Inferior parietal cortex (tissue), 1 donor: ENCODE measurements around the gene PTBP1.
"Not testable (repeated sequence)": the region's sequence is repeated elsewhere in the genome, so short reads cannot be mapped to it uniquely, and the experiment has no call there.

Experiments used
- DNase-seq: peaks from one replicate; pipeline ENCODE4 v3.0.0-alpha.2; 2016; ENCODE audit errors: extremely low spot score

Gene PTBP1

GRCh38 chr19:853614-854220 lies 56.5 kb downstream of the PTBP1 start:
- DNase-seq = not testable (repeated sequence)

- no peak for DNase-seq
Observed at GRCh38 chr19:854549-854948, 57.3 kb downstream of the PTBP1 start.

GRCh38 chr19:855142-855541 lies 57.9 kb downstream of the PTBP1 start:
- DNase-seq = no peak

GRCh38 chr19:855566-856120 lies 58.4 kb downstream of the PTBP1 start:
- DNase-seq = no peak

GRCh38 chr19:858284-858683 lies 61.0 kb downstream of the PTBP1 start:
- DNase-seq = no peak

- no peak for DNase-seq
Observed at GRCh38 chr19:858868-859843, 61.9 kb downstream of the PTBP1 start, which contains the start of gene CFD. Gene CFD, plus strand, starts transcription at chr19:859664. Its CDS starts 26 bp downstream, at chr19:859690.

GRCh38 chr19:861141-861755 lies 64.0 kb downstream of the PTBP1 start:
- DNase-seq = no peak
